ENCODE data around the gene PPP2R2D.
"Not testable (repeated sequence)": the region's sequence is repeated elsewhere in the genome, so short reads cannot be mapped to it uniquely, and the experiment has no call there.

Gene PPP2R2D

GRCh38 chr10:131930150-131930549 lies 29.3 kb downstream of the PPP2R2D start:
- no peak for DNase-seq

GRCh38 chr10:131930586-131931330 lies 29.9 kb downstream of the PPP2R2D start:
- DNase-seq = no peak

- DNase-seq = no peak
These were observed 31.2 kb downstream of the PPP2R2D start for GRCh38 chr10:131931981-131932380.

DNA sequence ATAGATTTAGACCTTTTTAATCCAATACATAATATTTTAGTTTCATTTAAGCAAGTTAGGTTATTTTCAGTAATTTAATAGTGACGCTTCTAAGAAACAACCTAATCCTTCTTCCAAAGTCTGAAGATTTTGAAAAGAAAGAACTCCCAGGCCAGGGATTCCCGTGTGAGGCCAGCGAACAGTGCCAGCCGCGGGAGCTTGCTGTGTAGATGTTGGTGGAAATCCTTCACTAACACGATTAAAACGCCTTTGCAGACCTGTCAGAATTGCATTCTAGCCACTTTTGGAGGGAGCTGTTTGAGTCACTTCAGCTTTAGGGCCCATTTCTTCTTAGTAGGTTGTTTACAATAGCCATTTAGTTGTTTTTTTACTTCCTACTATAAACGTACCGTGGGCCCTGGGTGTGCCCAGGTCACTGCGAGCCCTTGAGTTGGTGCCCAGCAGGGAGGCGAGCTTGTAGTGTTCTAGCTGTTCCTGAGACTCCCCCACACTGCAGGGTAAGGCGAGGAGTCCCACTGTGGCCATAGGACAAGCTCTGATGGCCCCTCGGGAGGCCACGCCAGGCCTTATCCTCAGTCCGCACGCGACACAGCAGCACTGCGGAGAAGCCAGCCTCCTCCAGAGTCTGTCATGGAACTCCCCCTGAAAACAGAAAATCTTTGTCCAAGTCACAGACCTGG lies 32.3 kb downstream of the PPP2R2D start:
- peak; percentile 7 for DNase-seq

- no peak for DNase-seq
These were observed 32.9 kb downstream of the PPP2R2D start for GRCh38 chr10:131933696-131934086.

- DNase-seq = no peak
These were observed 34.0 kb downstream of the PPP2R2D start for GRCh38 chr10:131934769-131935168.

- DNase-seq = no peak
These were observed 34.5 kb downstream of the PPP2R2D start for GRCh38 chr10:131935260-131935659.

GRCh38 chr10:131936294-131936693 lies 35.5 kb downstream of the PPP2R2D start:
- no peak for DNase-seq

GRCh38 chr10:131936736-131937135 lies 35.9 kb downstream of the PPP2R2D start:
- no peak for DNase-seq

- no peak for DNase-seq
These were observed 37.0 kb downstream of the PPP2R2D start for GRCh38 chr10:131937836-131938235.

GRCh38 chr10:131938681-131939080 lies 37.9 kb downstream of the PPP2R2D start:
- DNase-seq = no peak

DNA sequence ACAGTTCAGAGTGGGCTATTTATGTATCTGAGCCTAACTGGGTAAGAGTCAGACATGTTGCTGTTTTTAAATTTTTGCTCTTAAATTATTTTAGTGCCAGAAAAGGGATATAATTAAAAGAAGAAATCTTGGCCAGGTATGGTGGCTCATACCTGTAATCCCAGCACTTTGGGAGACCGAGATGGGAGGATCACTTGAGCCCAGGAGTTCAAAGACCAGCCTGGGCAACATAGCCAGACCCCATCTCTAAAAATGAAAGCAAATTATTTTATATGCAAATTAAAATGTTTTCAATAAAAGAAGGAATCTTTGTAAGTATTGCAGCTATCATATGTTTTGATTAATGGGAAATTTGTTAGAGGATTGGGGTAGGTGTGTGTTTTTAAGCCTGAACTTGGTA lies 41.6 kb downstream of the PPP2R2D start:
- DNase-seq = no peak

DNA sequence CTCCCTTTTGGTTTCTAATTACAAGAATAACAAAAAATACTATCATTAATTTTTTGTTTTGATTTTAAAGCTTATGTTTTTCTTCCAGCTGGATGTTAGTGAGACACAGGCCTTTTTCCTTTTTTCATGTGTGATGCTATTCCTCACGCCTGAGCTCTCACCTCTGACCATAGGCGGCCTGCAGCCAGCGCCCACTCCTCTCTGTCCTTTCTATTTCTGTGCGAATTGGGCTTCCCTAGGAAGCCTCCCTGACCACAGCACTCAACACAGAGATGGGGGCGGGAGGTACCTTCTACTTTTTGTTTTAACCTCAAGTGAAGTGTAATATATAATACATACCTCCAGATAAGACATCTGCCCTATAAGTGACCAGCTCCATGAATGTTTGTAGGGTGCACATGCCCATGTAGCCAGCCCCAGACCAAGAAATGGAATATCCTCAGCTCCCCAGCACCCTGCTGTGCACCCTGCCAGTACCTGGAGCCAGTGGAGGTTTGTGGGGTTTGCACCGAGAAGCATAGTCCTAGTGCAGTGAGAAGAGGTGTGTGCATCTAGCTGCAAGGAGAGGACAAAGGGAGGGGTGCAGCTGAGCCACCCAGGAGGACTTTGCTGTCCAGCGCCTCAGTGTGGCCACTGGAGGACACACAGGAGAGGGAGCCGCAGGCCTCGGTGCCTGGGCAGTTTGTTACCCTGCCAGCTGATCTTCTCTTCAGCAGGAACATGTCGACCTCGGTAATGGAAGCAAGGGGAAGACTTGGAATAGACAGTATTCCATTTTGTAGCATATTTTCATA lies 42.4 kb downstream of the PPP2R2D start:
- DNase-seq = peak; percentile 20

- no peak for DNase-seq
These were observed 43.6 kb downstream of the PPP2R2D start for GRCh38 chr10:131944412-131944811.

- DNase-seq = no peak
These were observed 44.3 kb downstream of the PPP2R2D start for GRCh38 chr10:131944976-131945695.

GRCh38 chr10:131946321-131946751 lies 45.5 kb downstream of the PPP2R2D start:
- no peak for DNase-seq

- no peak for DNase-seq
These were observed 46.1 kb downstream of the PPP2R2D start for GRCh38 chr10:131946880-131947279.

- DNase-seq = no peak
These were observed 47.0 kb downstream of the PPP2R2D start for GRCh38 chr10:131947631-131948347.

DNA sequence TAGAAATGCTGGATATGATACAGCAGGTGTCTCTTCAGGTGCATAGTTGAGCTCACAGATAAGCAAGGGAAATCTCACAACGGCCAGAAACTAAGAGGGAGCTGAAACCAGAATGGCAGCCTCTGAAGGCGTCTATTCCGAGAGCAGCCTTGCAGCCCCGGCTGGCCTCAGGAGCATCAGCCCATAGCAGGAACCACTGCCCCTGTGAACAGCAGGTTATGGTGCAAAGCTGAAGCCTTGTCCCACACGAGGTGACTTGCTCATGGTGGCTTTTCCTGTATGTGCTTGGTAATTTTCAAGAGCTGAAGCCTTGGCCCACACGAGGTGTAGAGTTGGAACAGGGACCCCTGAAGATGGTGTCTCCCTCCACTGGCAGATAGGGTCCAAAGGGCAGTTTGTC lies 47.7 kb downstream of the PPP2R2D start:
- DNase-seq = no peak

DNA sequence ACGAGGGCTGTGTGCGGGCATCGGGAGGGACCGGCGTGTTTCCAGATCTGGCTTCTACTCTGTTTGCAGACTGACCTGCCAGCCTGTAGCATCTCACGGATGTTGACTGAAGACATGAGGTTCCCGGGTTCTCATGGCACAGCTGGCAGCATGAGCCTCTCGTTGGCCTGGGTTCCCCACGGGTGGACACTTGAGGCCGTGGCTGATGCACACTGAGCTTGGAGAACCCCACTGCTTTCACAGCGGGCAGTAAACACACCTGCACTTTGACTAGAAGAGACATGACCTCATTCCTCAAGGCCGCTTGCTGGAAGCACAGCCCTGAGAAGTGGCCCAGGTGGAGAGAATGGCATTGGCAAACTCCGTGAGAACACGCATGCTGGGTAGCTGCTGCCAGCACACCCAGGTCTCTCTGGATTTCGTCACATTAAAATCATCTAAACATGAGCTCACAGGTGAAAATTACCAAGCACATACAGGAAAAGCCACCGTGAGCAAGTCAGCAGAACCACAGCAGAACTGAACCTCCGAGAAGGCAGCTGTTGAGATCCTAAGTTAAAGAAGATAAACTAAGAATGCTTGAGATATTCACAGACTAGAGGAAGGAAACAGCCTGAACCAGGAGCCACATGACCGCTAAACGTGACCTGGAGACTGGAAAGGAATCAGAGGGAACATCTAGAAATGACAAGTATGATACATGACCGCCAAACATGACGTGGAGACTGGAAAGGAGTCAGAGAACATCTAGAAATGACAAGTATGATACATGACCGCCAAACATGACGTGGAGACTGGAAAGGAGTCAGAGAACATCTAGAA lies 48.4 kb downstream of the PPP2R2D start:
- no peak for DNase-seq

GRCh38 chr10:131949908-131950307 lies 49.1 kb downstream of the PPP2R2D start:
- not testable (repeated sequence) for DNase-seq
